C1 segment of cervical spinal cord (tissue), 14 donors: ENCODE data around the gene RIOX2.

Experiments
- DNase-seq, 14 donors: peaks; one replicate each; lab custom pipeline; 2025; lab: John Stamatoyannopoulos, UW

Gene RIOX2

GRCh38 chr3:97990624-97991292 is 18.5 kb upstream of the RIOX2 start:
- no peak for DNase-seq

DNA sequence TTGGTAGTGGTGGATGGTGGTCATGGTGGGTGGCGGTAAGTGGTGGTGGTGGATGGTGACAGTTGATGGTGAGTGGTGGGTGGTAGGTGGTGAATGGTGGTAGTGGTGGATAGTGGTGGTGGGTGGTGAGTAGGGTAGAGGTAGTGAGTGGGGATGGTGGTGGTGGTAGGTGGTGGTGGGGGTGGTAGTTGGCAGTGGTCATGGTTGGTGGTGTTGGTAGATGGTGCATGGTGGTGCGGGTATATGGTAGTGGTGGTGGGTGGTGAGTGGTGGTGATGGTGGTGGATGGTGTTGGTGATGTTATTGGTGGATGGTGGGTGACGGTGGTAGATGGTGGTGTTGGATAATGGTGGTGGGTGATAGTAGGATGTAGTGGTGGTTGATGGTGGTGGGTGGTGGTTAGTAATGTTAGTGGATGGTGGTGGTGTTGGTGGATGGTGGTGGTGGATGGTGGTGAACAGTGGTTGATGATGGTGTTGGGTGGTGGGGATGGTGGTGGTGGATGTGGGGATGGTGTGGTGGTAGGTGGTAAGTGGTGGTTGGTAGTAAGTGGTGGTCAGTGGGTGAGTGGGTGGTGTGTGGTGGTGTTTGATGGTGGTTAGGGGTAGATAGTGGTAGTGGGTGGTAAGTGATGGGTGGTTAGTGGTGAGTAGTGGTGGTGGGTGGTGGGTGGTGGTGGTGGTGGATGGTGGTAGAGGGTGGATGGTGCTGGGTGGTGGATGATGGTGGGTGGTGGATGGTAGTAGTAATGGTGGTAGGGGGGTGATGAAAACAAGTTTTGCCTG is 16.7 kb upstream of the RIOX2 start:
- no peak for DNase-seq

GRCh38 chr3:97987306-97987705 is 15.1 kb upstream of the RIOX2 start:
- DNase-seq, result no peak

DNA sequence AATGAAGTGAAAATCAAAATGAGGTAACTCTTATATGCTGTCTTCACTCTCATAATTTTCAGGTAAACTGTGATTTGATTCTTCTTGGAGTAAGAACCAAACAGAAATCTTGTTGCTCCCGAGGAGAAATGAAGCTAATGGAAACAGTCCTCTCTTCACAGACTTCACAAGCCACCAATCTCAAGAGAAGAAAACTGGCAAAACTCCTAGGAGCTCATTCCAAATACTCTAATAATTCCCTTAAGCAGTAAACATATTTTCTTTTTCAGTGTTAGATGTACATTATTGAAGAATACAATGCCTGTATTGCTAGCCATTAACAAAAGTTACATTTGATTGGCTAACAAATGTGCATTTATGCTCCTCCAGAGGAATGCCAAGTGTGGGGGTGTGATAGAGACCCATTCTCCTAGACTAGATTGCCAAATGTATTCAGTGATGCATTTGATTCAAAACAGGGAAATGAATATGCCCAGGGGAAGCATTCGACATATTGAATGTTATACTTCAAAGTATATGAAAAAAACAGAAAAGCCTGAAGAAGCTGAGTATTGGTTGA is 11.8 kb upstream of the RIOX2 start:
- no peak for DNase-seq

- no peak for DNase-seq
Observed at GRCh38 chr3:97981886-97982285, 9.7 kb upstream of the RIOX2 start.

DNA sequence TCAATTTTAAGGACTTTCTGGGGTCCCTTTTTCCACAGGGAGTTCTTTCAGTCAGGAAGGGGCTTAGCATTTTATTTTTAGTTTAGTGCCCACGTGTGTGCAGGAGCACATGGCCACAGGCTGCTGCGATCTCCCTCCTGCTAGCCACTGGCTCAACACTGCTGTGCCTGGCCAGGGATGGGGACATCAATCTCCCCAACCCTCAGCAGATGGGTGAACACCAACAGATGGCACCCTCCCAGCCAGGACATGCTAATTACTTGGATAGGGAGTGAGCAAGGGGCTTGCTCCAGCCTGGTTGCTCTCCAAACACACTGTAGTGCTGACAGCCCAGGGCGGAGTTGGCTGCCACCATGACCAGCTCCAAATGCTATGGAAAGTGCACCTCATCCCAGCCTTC is 7.4 kb upstream of the RIOX2 start:
- DNase-seq, result peak in 1 of 14 donors; percentile 13

DNA sequence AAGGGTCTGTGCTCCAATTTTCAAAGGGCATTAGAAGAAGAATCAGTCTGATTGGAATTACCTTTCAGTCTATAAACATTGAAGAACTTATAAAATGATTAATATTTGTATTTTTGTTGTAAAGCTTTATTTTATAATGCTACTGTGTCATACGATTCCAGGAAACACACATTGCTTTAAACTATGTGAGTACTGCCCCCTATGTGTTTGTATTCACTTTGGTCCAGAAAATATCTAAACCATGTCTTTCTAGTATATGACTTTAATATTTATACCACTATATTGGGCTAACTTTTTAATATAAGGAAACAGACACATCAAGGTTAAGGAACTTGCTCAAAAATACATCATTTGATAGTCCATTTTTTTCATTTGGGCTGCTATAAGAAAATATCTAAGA is 3.2 kb upstream of the RIOX2 start:
- no peak for DNase-seq

DNA sequence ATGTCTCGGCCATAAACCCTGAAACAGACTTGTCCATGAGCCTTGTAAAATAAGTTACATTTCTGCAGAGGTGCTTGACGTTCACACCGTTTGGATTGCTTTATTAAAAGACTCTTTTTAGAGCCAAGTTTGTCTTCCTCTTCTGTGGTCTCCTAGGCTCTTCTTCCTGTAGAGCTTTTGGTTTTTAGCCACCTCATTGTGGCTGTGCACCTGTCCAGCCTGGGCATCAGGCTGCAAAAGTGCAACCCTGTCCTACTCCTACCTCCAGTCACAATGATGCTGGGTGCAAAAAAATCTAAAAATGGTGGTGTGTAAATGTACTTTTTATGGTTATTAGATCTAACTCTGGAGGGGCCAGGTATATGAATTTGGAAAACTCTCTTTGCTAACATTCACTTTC is 2.8 kb upstream of the RIOX2 start:
- no peak for DNase-seq

DNA sequence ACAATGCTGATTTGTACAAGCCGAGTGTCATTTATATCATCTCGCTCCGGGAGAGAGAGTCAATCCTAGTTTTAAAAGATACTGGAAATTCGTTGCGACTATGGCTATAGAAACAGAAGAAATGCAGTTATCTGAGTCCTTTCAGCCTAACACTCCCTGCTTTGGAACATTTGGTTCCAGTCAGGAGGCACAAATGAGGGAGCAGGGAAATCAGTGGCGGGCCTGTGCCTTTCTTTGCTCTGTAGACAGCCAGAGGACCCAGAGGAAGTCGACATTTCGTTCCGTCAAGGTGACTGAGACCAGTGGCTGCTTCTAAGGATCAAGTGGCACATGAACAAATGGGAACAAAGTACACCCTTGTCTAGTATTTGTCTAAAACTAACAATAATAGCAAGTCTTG is 745 bp upstream of the RIOX2 start:
- no peak for DNase-seq

DNA sequence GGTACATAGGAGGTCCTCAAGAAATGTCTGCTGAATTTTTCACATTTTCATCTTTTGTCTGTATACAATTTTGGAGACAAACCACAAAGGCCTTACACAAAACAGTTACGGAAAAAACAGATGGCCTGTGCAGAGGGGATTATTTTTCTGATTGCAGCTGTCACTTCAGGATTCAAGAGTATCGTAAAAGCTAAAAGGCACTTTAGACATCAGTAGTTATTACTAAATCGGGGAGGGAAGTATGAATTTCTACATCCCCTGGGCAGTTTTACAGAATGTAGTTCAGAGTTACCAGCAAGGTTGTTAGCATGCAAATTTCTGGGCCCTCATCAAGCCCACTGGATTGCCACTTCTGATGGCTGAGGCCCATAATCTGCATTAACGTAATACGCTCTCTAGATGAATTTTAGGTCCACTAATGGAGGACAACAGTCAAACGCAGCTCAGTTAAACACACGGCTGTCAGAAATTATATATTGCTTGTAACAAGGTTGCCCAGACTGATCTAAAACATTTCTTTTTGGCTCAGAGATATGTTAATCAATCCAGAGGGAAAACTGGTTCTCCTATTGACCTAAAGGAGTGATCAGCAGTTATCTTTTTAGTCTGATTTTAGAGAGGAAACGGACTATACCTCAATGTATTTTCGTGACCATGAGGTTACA is 1.1 kb downstream of the RIOX2 start:
- DNase-seq, result no peak

DNA sequence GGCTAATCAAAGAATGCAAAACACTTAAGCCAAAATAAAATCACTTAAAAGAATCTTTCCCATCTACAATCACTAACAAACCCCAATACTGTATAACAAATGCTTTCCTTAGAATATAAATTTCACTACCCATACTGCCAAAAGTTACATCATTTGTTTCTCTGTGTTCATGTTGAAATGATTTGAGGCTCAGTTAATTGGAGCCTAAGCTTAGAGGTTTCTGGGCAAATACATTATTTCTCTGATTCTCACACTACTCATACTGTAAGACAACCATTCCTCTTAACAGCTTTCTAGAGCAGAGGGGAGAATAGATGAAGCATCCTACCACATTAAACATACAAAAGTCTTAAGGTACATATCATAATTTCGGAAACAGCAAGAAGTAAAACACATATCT is 2.1 kb downstream of the RIOX2 start:
- DNase-seq, result no peak

DNA sequence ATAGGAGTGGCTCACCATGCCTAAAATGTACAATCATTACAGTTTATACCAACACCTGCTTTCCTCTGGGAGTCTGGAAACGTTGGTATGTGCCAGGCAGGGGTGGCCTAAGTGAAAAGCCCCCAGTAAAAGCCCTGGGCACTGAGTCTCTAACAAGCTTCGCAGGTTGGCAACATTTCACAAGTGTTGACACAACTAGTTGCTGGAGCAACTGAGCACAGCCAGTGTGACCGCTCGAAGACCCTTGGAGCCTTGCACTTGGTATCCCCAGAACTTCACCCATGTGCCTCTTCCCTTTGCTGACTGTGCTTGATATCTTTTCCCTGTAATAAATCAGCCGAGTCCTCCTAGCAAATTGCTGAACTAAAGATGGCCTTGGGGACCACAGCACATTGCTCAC is 2.7 kb downstream of the RIOX2 start:
- DNase-seq, result no peak

- DNase-seq, result no peak
Observed at GRCh38 chr3:97968376-97968775, 3.9 kb downstream of the RIOX2 start.

DNA sequence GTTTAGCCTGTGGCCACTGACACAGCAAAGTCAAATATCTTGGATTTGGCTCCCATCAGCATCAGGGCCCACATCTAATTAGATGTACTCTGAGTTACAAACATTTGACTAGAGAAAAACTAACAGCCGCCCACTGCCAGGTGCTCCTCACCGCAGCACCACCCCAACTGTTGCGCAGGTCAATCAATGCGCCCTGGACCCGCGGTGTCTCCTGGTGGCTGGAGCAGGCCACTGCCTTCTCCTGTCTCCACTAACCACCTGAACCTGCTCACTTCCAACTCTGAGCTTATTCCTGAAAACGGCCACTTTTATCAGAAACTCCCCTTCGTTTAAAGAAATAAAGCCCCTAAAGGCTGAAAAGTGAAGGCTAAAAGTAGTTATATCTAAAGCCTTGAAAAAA is 4.3 kb downstream of the RIOX2 start:
- no peak for DNase-seq

DNA sequence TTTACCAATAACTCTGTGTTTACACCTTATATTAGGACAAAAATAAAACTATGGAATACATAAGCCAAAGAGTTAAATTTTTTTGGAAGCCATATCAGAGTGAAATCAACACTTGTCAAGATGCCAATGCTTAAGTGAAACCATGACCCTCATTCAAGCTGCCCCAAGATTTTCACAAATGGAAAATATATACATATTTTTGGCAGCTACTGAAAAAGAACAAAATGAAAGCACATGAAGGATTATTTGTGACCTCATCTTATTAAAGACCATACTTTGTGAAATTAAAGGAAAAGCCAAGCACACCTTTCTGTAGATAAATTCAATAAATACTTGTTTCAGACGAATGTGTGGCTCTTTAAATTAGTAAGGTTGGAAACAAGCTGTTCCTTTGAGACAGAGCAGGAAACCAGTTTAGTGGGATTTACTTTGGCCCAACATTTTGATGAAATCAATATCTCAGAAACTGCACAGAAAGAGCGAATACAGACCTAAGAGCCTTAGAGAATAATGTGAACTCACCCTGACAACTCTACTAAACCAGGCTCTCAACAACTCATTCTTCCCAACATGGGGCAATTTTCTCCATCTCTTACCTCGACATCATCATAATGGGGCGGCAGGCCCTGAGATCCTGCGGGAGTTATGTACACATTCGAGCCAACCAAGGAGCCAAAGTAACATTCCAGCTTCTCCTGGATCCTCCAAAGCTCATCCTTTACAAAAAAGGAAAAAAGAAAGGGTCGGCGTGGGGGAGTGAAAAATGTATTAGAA is 11.1 kb downstream of the RIOX2 start:
- DNase-seq, result no peak

- DNase-seq, result no peak
Observed at GRCh38 chr3:97960551-97960950, 11.7 kb downstream of the RIOX2 start.

DNA sequence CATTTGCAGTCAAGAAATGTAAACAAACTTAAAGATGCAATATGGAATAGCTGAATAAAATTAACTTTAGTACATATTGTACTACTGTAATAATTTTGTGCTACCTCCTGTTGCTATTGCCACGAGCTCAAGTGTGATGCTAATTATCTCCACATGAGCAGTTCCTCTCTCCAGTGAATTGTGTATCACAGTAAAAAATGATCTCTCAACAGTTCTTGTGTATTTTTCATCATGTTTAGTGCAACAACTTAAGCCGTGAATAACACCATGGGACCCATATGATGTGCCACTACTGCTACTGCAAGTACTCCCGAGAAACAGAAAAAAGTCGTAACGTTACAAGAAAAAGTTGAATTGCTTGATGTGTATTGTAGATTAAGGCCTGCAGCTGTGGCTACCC is 12.4 kb downstream of the RIOX2 start:
- no peak for DNase-seq

DNA sequence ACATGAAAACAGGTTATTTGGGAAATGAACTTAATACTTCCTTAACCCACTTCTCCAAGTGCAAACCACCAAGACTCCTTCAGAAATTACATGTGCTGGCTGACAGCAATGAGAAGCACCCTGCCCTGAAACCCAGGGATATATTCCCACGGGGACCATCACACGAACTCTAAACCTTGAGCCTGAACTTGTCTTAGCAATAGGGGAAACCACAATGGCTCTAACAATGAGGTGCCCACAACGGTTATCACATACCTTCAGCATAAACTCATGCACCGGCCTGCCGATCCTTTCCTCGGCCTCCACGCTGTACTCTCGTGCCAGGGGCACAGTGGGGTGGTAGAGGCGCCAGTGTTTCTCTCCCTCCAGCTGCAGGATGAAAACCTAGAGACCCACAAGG is 13.4 kb downstream of the RIOX2 start:
- DNase-seq, result no peak

GRCh38 chr3:97958396-97958795 is 13.8 kb downstream of the RIOX2 start:
- DNase-seq, result no peak

DNA sequence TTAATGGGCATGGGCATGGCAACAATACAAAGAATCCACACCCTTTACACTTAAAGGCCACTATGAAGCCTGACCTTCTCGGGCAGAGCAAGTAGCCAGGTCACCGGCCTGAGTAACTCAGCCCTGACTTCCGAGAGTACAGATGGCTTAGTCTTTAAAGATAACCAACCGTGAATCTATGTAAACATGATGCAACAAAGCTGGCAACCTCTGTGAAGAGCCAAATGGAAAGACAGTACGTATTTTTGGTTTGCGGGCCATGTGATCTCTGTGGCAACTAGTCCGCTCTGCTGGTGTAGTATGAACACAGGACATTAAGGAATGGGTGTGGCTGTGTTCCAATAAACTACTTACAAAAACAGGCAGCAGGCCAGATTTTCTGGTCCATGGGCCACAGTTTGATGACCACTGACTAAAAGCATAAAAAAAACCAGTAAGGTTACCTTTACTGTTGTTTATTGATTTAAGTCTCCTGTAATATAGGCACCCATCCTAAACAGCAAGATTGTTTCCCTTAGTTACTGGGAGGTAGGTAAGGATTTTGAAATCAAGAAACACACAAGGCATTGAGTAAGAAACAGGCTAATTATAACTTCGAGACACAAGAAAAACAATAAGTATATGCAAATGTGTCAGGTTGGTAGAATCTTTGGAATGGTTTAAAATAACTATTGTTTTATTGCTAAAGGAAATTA is 14.5 kb downstream of the RIOX2 start:
- no peak for DNase-seq

DNA sequence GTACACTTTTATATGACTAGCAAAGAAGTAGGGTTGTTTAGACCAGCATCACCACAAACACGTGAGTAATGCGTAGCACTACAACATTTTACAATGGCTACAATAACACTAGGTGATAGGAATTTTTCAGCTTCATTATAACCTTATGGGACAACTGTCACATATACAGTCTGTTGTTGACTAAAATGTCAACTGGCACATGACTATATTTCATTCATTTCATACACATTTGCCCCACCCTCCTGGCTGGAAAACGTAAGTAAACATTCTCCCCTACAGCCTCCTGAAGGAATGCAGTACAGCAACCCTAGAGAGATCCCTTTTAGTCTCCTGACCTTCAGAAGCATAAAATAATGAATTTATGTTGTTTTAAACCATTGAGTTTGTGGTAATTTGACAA is 16.2 kb downstream of the RIOX2 start:
- no peak for DNase-seq
